Common myeloid progenitor, CD34-positive (primary cell): Measurements from ENCODE around the gene SCARB1.
A peak's percentile ranks its signal among the peaks of the same experiment; 100 is the strongest.
"Not testable (repeated sequence)": the region's sequence is repeated elsewhere in the genome, so short reads cannot be mapped to it uniquely, and the experiment has no call there.

Source experiments
- CTCF ChIA-PET: fragments of 350-600 bp; sonication (Branson Sonifier 250); formaldehyde crosslinking; loops from one replicate; lab custom pipeline; 2021; ENCODE audit warnings: antibody characterized with exemption; lab: Charles Lee
- POLR2A ChIA-PET: fragments of 350-600 bp; sonication (Branson Sonifier 250); formaldehyde crosslinking; loops from one replicate; lab custom pipeline; 2021; ENCODE audit warnings: antibody characterized with exemption; lab: Charles Lee
- DNase-seq, 3 donors: peaks; one replicate each; pipeline versions ENCODE4 v3.0.0 to v3.0.0-alpha.2; 2013
- H3K27ac ChIP-seq, 2 experiments: 1 replicate in 1 of 2; 2 replicates in 1 of 2; pipeline ENCODE4 v1.7.0; 2013; ENCODE audit warnings: inconsistent platforms in 2 of 2, low read length in 2 of 2, mild to moderate bottlenecking in 2 of 2, low read depth in 1 of 2, moderate library complexity in 1 of 2; ENCODE audit not compliant: severe bottlenecking in 2 of 2, insufficient read depth in 1 of 2, poor library complexity in 1 of 2
- H3K27me3 ChIP-seq, 5 experiments: replicated peaks in 2 of 5; 1 replicate in 3 of 5; 2 replicates in 2 of 5; pipeline versions ENCODE4 v1.6.1 to v1.7.0; 2013; ENCODE audit warnings: low read length in 4 of 5, mild to moderate bottlenecking in 2 of 5, moderate library complexity in 2 of 5, inconsistent platforms in 1 of 5; ENCODE audit not compliant: insufficient read depth in 5 of 5, control insufficient read depth in 4 of 5
- H3K36me3 ChIP-seq, 4 experiments: 1 replicate in 2 of 4; 2 replicates in 2 of 4; pipeline versions ENCODE4 v1.6.1 to v1.7.0; 2013; ENCODE audit warnings: low read length in 3 of 4, control low read depth in 1 of 4, mild to moderate bottlenecking in 1 of 4; ENCODE audit not compliant: control insufficient read depth in 4 of 4, insufficient read depth in 4 of 4
- H3K4me1 ChIP-seq, 4 experiments: 1 replicate in 3 of 4; 2 replicates in 1 of 4; pipeline versions ENCODE4 v1.6.1 to v1.7.1; 2013; ENCODE audit warnings: low read length in 3 of 4, mild to moderate bottlenecking in 3 of 4, control low read depth in 1 of 4, inconsistent platforms in 1 of 4, moderate library complexity in 1 of 4; ENCODE audit not compliant: control insufficient read depth in 4 of 4, insufficient read depth in 4 of 4; ENCODE audit errors: control extremely low read depth in 1 of 4
- H3K4me3 ChIP-seq, 7 experiments: 1 replicate in 4 of 7; 2 replicates in 3 of 7; pipeline versions ENCODE4 v1.5.1 to v1.7.0; 2013; ENCODE audit warnings: mild to moderate bottlenecking in 7 of 7, low read length in 6 of 7, moderate library complexity in 6 of 7, inconsistent platforms in 2 of 7, low read depth in 2 of 7, control low read depth in 1 of 7; ENCODE audit not compliant: insufficient read depth in 4 of 7, control insufficient read depth in 1 of 7; ENCODE audit errors: extremely low read depth in 1 of 7
- H3K9me3 ChIP-seq, 5 experiments: 1 replicate in 4 of 5; 2 replicates in 1 of 5; pipeline versions ENCODE4 v1.6.1 to v1.7.1; 2013; ENCODE audit warnings: low read length in 4 of 5, mild to moderate bottlenecking in 2 of 5, inconsistent platforms in 1 of 5, low read depth in 1 of 5, moderate library complexity in 1 of 5; ENCODE audit not compliant: control insufficient read depth in 4 of 5, insufficient read depth in 2 of 5; ENCODE audit errors: control extremely low read depth in 1 of 5
- WGBS: methylation state at CpG from one replicate; pipeline ENCODE4 v1.1.5; 2013; ENCODE audit not compliant: insufficient coverage; 5-methylcytosine and 5-hydroxymethylcytosine counted together

SCARB1 gene

GRCh38 chr12:124898200-124898922, 34.7 kb upstream of the SCARB1 start:
- DNase-seq, result peak; percentile 81 to 89 (median 84)
- CTCF ChIA-PET, result interaction anchor here (1.0 to 2.3 kb wide), 2 partner anchors 8 to 11 kb away, joined by 5 to 9 read pairs; no protein-coding TSS in a partner anchor
- Histone ChIP-seq H3K36me3 (no peaks in the 10 kb centered on the region), H3K4me1 (peaks cover 0 to 5% (median 2%) of the 10 kb centered on the region in 4 experiments), H3K9me3 (no peaks in the 10 kb centered on the region), H3K27me3 (no peaks in the 10 kb centered on the region), H3K4me3 (peak overlapping the region in 4 of 7 experiments; percentile 12 to 37 (median 20)), H3K27ac (no peak overlapping the region)
- POLR2A ChIA-PET, result no interaction called here
- 11% methylated on average over 7 of the region's 18 CpGs for WGBS

GRCh38 chr12:124896461-124896860, 32.8 kb upstream of the SCARB1 start:
- Histone ChIP-seq H3K9me3 (no peaks in the 10 kb centered on the region), H3K27me3 (no peaks in the 10 kb centered on the region), H3K27ac (no peak overlapping the region), H3K36me3 (no peaks in the 10 kb centered on the region), H3K4me3 (no peak overlapping the region), H3K4me1 (peaks cover 0 to 5% (median 2%) of the 10 kb centered on the region in 4 experiments)
- 100% methylated on average over 5 of the region's 5 CpGs for WGBS
- POLR2A ChIA-PET, result no interaction called here
- CTCF ChIA-PET, result interaction anchor here (0.9 to 2.3 kb wide), 2 partner anchors 9 to 39 kb away, joined by 4 to 9 read pairs; no protein-coding TSS in a partner anchor
- DNase-seq, result no peak

- H3K4me1 ChIP-seq, result peaks cover 0 to 5% (median 2%) of the 10 kb centered on the region in 4 experiments
- ChIA-PET CTCF (interaction anchor here (0.6 to 1.5 kb wide), 5 partner anchors 9 to 87 kb away, joined by 3 to 5 read pairs (median 4); no protein-coding TSS in a partner anchor), POLR2A (interaction anchor here (0.6 kb wide), 1 partner anchor 1529 kb away, joined by 3 read pairs; no protein-coding TSS in a partner anchor)
- DNase-seq, result no peak
- H3K27ac ChIP-seq, result no peak overlapping the region
- H3K27me3 ChIP-seq, result no peaks in the 10 kb centered on the region
- no peaks in the 10 kb centered on the region for H3K9me3 ChIP-seq
- 100% methylated on average over 2 of the region's 9 CpGs for WGBS
- H3K36me3 ChIP-seq, result no peaks in the 10 kb centered on the region
- H3K4me3 ChIP-seq, result no peak overlapping the region
These were observed 30.3 kb upstream of the SCARB1 start for GRCh38 chr12:124893792-124894516.

DNA sequence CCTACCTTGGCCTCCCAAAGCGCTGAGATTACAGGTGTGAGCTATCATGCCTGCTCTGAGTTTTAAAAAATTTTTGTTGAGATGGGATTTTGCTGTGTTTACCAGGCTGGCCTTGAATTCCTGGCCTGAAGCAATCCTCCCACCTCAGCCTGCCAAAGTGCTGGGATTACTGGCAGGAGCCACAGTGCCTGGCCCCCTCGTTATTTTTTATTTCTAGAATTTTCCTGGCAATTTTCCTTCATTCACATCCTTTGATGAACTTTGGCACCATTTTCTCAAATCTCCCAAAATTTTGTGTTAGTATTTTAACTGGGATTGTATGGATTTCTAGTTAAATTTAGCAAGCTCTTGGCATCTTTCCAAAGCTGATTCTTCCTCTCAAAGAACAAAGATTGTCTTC, 24.6 kb upstream of the SCARB1 start:
- Histone ChIP-seq H3K27me3 (no peaks in the 10 kb centered on the region), H3K9me3 (no peaks in the 10 kb centered on the region), H3K4me1 (peaks cover 3 to 14% (median 12%) of the 10 kb centered on the region in 4 experiments), H3K36me3 (no peaks in the 10 kb centered on the region), H3K27ac (no peak overlapping the region), H3K4me3 (no peak overlapping the region)
- DNase-seq, result no peak
- CTCF ChIA-PET, result interaction anchor here (0.7 to 3.9 kb wide), 6 partner anchors 9 to 52 kb away, joined by 3 to 16 read pairs (median 4); no protein-coding TSS in a partner anchor
- 100% methylated on average over 2 of the region's 2 CpGs for WGBS
- POLR2A ChIA-PET, result interaction anchor here (0.6 kb wide), 1 partner anchor 47 kb away, joined by 3 read pairs; no protein-coding TSS in a partner anchor

DNA sequence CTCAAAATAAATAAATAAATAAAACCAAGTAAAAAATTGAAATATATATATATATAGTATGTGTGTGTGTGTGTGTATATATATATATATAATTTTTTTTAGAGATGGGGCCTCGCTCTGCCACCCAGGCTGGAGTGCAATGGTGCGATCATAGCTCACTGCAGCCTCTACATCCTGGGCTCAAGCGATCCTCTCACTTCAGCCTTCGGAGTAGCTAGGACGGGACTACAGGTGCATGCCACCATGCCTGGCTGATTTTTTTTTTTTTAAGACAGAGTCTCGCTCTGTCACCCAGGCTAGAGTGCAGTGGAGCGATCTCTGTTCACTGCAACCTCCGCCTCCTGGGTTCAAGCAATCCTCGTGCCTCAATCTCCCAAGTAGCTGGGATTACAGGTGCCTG, 24.1 kb upstream of the SCARB1 start:
- H3K4me3 ChIP-seq, DNase-seq, H3K9me3 ChIP-seq, H3K27ac ChIP-seq, H3K27me3 ChIP-seq, H3K36me3 ChIP-seq: not testable (repeated sequence)
- H3K4me1 ChIP-seq, result peaks cover 3 to 14% (median 12%) of the 10 kb centered on the region in 4 experiments
- 93% methylated on average over 9 of the region's 9 CpGs for WGBS
- ChIA-PET POLR2A (interaction anchor here (0.6 kb wide), 1 partner anchor 47 kb away, joined by 3 read pairs; no protein-coding TSS in a partner anchor), CTCF (interaction anchor here (0.7 to 3.9 kb wide), 5 partner anchors 9 to 61 kb away, joined by 3 to 16 read pairs (median 4); no protein-coding TSS in a partner anchor)

GRCh38 chr12:124884587-124885438, 21.1 kb upstream of the SCARB1 start:
- ChIA-PET POLR2A (interaction anchor here (0.6 kb wide), 1 partner anchor 16 kb away, joined by 3 read pairs; no protein-coding TSS in a partner anchor), CTCF (interaction anchor here (1.0 to 3.9 kb wide), 7 partner anchors 8 to 848 kb away, joined by 3 to 16 read pairs (median 4); no protein-coding TSS in a partner anchor)
- DNase-seq, result peak; percentile 65 to 88 (median 83)

More at GRCh38 chr12:124884587-124885438, 21.1 kb upstream of the SCARB1 start:
- H3K36me3 ChIP-seq, result no peaks in the 10 kb centered on the region
- H3K4me3 ChIP-seq, result peak overlapping the region in 3 of 7 experiments; percentile 43 to 59 (median 44)
- H3K9me3 ChIP-seq, result no peaks in the 10 kb centered on the region
- WGBS, result 16% methylated on average over 11 of the region's 15 CpGs
- H3K27me3 ChIP-seq, result no peaks in the 10 kb centered on the region
- no peak overlapping the region for H3K27ac ChIP-seq
- peaks cover 3 to 33% (median 27%) of the 10 kb centered on the region in 4 experiments for H3K4me1 ChIP-seq
